Tibial artery (tissue), 4 donors: ENCODE measurements around the gene EIF4A3.

Experiments used
- DNase-seq, 2 donors: peaks; one replicate each; pipeline ENCODE4 v3.0.0-alpha.2; 2019
- H3K27ac ChIP-seq, 2 donors: fragments of 200-600 bp; sonication (generic) in 1 of 2; 1 replicate in 1 of 2; 2 replicates in 1 of 2; pipeline ENCODE4 v1.5.1; 2018 to 2019; ENCODE audit warnings: mild to moderate bottlenecking in 1 of 2
- H3K27me3 ChIP-seq, 2 donors: fragments of 200-600 bp; sonication (generic) in 1 of 2; one replicate each; pipeline versions ENCODE4 v1.5.1 to v1.6.0; 2016 to 2019
- H3K36me3 ChIP-seq, 3 donors: fragments of 200-600 bp; sonication (generic) in 2 of 3; one replicate each; pipeline ENCODE4 v1.5.1; 2016 to 2019; ENCODE audit warnings: mild to moderate bottlenecking in 2 of 3
- H3K4me1 ChIP-seq, 4 donors: fragments of 200-600 bp; sonication (generic) in 2 of 4; 1 replicate in 3 of 4; 2 replicates in 1 of 4; pipeline ENCODE4 v1.5.1; 2016 to 2019
- H3K4me3 ChIP-seq, 2 donors: fragments of 200-600 bp; sonication (generic) in 1 of 2; 1 replicate in 1 of 2; 2 replicates in 1 of 2; pipeline ENCODE4 v1.5.1; 2018 to 2019; ENCODE audit warnings: mild to moderate bottlenecking in 2 of 2
- H3K9me3 ChIP-seq, 3 donors: fragments of 200-600 bp; sonication (generic) in 1 of 3; one replicate each; pipeline ENCODE4 v1.5.1; 2016 to 2019
- intact Hi-C: fragments of 100-400 bp; cut with DNase I; formaldehyde crosslinking; loops from one replicate; pipeline ENCODE4 v1.15.0; 2023; ENCODE audit warnings: low total_unique reads
- TF ChIP-seq, protein P1 (sequence below), 2 experiments: fragments of 200-600 bp in 1 of 2; fragments of 450-650 bp in 1 of 2; IDR thresholded peaks; one replicate each; pipeline ENCODE4 v1.5.1; 2017 to 2019; ENCODE audit warnings: antibody characterized with exemption in 2 of 2, mild to moderate bottlenecking in 1 of 2, moderate library complexity in 1 of 2

The EIF4A3 gene

DNA sequence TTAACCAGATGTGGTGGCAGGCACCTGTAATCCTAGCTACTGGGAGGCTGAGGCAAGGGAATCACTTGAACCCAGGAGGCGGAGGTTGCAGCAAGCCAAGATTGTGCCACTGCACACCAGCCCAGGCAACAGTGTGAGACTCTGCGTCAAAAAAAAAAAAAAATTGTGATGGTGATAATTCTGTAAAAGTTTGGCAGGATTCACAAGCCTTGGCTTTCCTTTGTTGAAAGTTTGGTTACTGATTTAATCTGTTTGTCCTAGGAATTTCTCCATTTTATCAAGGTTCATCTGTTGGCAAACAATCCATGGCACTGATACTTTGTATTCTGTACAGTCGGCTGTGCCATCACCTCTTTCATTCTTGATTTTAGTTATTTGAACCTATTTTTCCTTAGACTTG lies 15.9 kb downstream of the EIF4A3 start:
- H3K4me1 ChIP-seq, result no peaks in the 10 kb centered on the region
- H3K27me3 ChIP-seq, result peaks cover 0 to 2% of the 10 kb centered on the region in 2 donors
- intact Hi-C loops, result no loop called here
- DNase-seq, result no peak
- H3K27ac ChIP-seq, result no peak overlapping the region
- TF ChIP-seq, protein P1, sequence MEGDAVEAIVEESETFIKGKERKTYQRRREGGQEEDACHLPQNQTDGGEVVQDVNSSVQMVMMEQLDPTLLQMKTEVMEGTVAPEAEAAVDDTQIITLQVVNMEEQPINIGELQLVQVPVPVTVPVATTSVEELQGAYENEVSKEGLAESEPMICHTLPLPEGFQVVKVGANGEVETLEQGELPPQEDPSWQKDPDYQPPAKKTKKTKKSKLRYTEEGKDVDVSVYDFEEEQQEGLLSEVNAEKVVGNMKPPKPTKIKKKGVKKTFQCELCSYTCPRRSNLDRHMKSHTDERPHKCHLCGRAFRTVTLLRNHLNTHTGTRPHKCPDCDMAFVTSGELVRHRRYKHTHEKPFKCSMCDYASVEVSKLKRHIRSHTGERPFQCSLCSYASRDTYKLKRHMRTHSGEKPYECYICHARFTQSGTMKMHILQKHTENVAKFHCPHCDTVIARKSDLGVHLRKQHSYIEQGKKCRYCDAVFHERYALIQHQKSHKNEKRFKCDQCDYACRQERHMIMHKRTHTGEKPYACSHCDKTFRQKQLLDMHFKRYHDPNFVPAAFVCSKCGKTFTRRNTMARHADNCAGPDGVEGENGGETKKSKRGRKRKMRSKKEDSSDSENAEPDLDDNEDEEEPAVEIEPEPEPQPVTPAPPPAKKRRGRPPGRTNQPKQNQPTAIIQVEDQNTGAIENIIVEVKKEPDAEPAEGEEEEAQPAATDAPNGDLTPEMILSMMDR (IDR thresholded peaks at IDR 0.05), result no peak
- H3K36me3 ChIP-seq, result peaks cover 25 to 33% (median 33%) of the 10 kb centered on the region in 3 donors
- H3K4me3 ChIP-seq, result no peak overlapping the region
- no peaks in the 10 kb centered on the region for H3K9me3 ChIP-seq

DNA sequence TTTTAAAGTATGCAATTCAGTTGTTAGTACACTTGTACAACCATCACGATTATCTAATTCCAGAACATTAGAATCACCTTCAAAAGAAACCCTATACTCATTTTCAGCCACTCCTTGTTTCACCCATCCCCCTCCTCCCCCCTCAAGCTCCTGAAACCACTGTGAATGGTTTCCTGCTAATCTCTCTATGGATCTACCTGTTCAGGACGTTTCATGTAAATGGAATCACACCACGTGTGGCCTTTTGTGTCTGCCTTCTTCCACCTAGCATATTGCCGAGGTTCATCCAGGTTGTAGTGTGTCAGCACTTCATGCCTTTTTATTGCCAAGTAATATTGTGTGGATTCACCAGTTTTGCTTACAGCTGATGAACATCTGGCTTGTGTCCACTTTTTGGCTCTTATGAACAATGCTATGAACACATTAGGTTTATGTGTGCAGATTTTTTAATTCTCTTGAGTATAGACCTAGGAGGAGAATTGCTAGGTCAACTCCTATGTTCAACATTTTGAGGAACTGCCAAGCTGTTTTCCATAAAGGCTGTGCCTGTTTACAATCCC lies 17.8 kb downstream of the EIF4A3 start:
- DNase-seq, result no peak
- TF ChIP-seq, protein P1 (IDR thresholded peaks at IDR 0.05), result no peak
- Histone ChIP-seq H3K27me3 (peaks cover 0 to 11% of the 10 kb centered on the region in 2 donors), H3K36me3 (peaks cover 9 to 14% (median 13%) of the 10 kb centered on the region in 3 donors), H3K27ac (no peak overlapping the region), H3K9me3 (no peaks in the 10 kb centered on the region), H3K4me3 (no peak overlapping the region), H3K4me1 (peaks cover 0 to 3% (median 0%) of the 10 kb centered on the region in 4 donors)
- intact Hi-C loops, result no loop called here

DNA sequence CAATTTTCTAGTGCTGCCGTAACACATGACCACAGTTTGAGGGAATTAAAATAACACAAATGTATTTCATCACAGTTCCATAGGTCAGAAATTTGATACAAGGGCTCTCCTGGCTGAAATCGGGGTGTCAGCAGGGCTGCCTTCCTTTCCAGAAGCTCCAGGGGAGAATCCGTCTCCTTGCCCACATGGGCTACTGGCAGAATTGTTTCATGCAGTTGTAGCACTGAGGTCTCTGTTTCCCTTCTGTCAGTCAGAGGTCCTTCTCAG lies 20.5 kb downstream of the EIF4A3 start:
- TF ChIP-seq, protein P1 (IDR thresholded peaks at IDR 0.05), result no peak

DNA sequence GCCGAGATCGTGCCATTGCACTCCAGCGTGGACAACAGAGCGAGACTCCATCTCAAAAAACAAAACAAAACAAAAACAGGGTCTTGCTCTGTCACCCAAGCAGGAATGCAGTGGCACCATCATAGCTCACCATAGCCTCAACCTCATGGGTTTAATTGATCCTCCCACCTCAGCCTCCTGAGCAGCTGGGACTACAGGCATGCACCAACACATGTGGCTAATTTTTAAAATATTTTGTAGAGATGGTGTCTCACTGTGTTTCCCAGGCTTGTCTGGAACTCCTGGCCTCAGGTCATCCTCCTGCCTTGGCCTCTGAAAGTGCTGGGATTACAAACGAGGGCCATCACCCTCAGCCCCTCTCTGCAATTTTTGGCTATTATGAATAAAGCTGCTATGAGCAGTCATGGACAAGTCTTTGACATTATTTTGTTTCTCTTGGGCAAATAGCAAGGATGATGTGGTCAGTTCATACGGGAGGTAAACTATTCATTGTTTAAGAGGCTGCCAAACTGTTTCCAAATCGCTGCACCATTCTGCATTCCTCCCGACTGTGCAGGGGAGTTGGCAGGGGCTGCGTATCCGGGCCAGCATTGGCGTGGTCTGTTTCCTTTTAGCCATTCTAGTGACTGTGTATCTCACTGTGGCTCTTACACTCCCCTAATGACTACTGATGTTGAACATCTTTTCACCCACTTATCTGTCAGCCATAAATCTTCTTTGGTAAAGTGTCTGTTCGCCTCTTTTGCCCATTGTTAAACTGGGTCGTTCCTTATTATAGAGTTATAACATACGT lies 21.1 kb downstream of the EIF4A3 start:
- Histone ChIP-seq H3K27me3 (peaks cover 0 to 23% of the 10 kb centered on the region in 2 donors), H3K36me3 (no peaks in the 10 kb centered on the region), H3K9me3 (no peaks in the 10 kb centered on the region), H3K4me3 (no peak overlapping the region), H3K27ac (no peak overlapping the region), H3K4me1 (peaks cover 0 to 7% (median 0%) of the 10 kb centered on the region in 4 donors)
- intact Hi-C loops, result no loop called here
- TF ChIP-seq, protein P1 (IDR thresholded peaks at IDR 0.05), result no peak
- DNase-seq, result no peak

More for the DNA sequence above, 20.5 kb downstream of the EIF4A3 start:
- peaks cover 0 to 23% of the 10 kb centered on the region in 2 donors for H3K27me3 ChIP-seq
- no peaks in the 10 kb centered on the region for H3K9me3 ChIP-seq
- H3K4me3 ChIP-seq, result no peak overlapping the region
- H3K36me3 ChIP-seq, result no peaks in the 10 kb centered on the region
- intact Hi-C loops, result no loop called here
- peaks cover 0 to 7% (median 0%) of the 10 kb centered on the region in 4 donors for H3K4me1 ChIP-seq
- H3K27ac ChIP-seq, result no peak overlapping the region
- no peak for DNase-seq

DNA sequence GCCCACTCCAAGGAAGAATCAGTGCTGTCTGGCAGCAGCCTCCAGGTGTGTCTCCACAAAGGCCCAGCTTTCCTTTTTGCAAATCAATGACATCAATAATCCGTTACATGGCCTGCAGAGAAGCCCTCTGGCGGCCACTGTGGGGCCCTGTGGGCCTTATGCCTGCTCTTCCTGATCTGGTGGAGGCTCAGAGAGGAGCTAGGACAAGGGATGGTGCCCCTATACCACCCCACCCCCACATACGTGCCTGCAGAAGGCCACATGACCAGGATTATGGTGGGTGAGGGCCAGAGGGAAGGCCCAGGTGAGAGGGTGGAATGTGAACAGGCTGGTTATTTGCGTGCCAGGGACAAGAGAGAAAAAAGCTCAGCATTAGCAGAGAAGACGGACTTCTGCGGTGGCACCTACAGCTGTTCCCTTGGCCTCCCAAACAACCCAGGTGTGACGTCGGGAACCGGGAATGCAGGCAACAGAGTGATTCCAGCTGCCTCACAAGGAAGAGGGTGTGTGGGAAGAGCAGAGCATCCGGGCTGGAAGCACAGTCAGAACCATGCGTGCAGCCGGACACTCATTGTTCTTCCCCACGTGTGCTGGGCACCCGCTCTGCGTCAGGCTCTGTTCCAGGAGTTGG lies 22.5 kb downstream of the EIF4A3 start:
- Histone ChIP-seq H3K36me3 (peaks cover 0 to 6% (median 0%) of the 10 kb centered on the region in 3 donors), H3K4me1 (peaks cover 0 to 7% (median 0%) of the 10 kb centered on the region in 4 donors), H3K9me3 (no peaks in the 10 kb centered on the region), H3K27ac (no peak overlapping the region), H3K4me3 (no peak overlapping the region), H3K27me3 (peaks cover 0 to 23% of the 10 kb centered on the region in 2 donors)
- no peak for DNase-seq
- intact Hi-C loops, result no loop called here
- TF ChIP-seq, protein P1 (IDR thresholded peaks at IDR 0.05), result no peak
